GM10266 (cell line): ENCODE measurements around the gene KSR2.
"Not testable (repeated sequence)": the region's sequence is repeated elsewhere in the genome, so short reads cannot be mapped to it uniquely, and the experiment has no call there.

Experiments
- DNase-seq: peaks from one replicate; pipeline ENCODE4 v3.0.0; 2012; ENCODE audit errors: extremely low spot score
- CTCF ChIP-seq: IDR thresholded peaks from 2 replicates; pipeline ENCODE4 v1.5.1; 2012; ENCODE audit warnings: mild to moderate bottlenecking, low read depth; ENCODE audit not compliant: control insufficient read depth, insufficient read depth; ENCODE audit errors: missing control alignments

The KSR2 gene

DNA sequence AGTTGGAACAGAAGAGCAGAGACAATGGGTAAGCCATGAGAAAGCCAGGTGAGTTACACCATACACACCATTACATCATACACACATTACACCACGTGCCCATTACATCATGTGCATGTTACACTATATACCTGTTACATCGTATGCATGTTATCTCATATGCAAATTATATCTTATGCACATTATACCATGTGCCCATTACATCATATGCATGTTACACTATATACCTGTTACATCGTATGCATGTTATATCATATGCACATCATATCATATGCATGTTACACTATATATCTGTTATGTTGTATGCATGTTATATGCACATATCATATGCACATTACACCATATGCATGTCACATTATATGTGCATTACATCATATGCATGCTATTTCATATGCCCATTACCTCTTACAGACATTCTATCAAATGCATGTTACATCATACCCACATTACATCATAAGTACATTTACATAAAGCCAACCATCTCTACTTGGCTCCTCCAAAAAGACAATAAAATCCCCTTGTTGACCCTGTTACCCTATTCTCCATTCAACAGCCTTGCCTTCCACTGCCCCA lies 207.2 kb downstream of the KSR2 start:
- TF ChIP-seq CTCF: no peak
- DNase-seq: no peak

- no peak for DNase-seq
- no peak for TF ChIP-seq CTCF
These were observed 207.8 kb downstream of the KSR2 start for GRCh38 chr12:117760990-117761389.

DNA sequence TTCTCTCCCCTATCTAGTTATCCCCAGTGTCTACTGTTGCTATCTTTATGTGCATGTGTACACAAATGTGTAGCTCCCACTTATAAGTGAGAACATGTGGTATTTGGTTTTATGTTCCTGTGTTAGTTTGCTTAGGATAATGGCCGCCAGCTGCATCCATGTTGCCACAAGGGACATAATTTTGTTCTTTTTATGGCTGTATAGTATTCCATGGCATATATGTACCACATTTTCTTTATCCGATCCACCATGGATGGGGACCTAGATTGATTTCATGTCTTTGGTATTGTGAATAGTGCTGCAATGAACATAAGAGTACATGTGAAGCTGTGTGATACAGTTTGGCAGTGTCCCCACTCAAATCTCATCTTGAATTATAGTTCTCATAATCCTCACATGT lies 218.1 kb downstream of the KSR2 start:
- no peak for DNase-seq
- TF ChIP-seq CTCF: no peak

DNA sequence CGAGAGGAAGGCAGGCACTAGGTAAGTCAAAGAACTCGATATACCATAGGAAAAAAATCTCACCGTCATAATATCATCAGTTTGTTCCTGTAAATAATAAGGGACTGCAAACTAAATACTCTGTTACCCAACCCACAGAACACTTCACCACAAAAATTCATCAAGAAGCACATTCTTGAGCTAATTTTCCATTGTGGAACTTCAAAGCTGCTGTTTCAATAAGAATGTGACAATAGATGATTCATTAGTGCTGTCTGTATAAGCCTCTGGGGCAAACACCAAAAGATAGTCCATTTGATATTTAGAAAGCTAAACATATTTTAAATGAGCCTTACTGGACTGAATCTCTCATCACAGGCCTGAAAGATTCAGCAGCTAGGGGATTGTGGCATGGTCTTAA lies 219.4 kb downstream of the KSR2 start:
- DNase-seq: no peak
- no peak for TF ChIP-seq CTCF

GRCh38 chr12:117746358-117746757 lies 222.4 kb downstream of the KSR2 start:
- not testable (repeated sequence) for DNase-seq

DNA sequence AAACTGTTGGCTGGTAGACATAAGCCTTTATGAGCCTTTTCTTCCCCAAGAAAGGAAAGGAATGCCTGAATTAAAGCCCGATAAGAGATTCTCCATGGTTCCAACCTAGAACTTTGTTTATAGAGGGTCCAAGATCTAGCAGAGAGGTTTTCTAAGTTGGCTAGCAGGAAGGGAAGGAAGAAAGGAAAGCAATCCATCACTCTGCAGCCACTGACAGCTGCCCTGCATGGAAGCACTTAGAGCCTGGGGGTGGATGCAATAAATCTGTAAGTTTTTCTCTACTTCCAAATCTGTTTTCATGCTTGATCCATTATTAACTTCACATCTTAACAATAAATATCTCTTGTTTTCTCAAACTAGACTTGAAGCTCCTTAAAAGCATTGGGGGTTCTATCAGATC lies 224.4 kb downstream of the KSR2 start:
- DNase-seq: no peak
- TF ChIP-seq CTCF: no peak

GRCh38 chr12:117743761-117744160 lies 225.0 kb downstream of the KSR2 start:
- no peak for DNase-seq

More at GRCh38 chr12:117743761-117744160, 225.0 kb downstream of the KSR2 start:
- no peak for TF ChIP-seq CTCF
